HepG2 (cell line): Measurements from ENCODE around the gene ZNF865. TPM values are rescaled to one million over a fixed set of nuclear protein-coding genes. Genes with fewer than 3 reads are reported as not detected.

Experiments
- ATAC-seq: fragments of 200-7000 bp; cut with Tn5 transposase; 3 replicates; pipeline ENCODE4 v1.9.1; 2020; ENCODE audit warnings: mild to moderate bottlenecking, moderate library complexity
- BruUV-seq: library from RNA; stranded (reverse); fragments of 400-500 nt; replicated peaks from 2 replicates; lab custom pipeline; 2021; lab: Mats Ljungman, UMichigan
- CTCF ChIA-PET: fragments of 300-600 bp; formaldehyde crosslinking; extraction: SDS; loops from one replicate; lab custom pipeline; 2021; ENCODE audit warnings: low total read pairs, inconsistent platforms, low intra/inter-chr PET ratio; lab: Yijun Ruan, JAX
- POLR2A ChIA-PET: fragments of 350-600 bp; sonication (Branson Sonifier 250); formaldehyde crosslinking; loops from one replicate; lab custom pipeline; 2020; ENCODE audit warnings: antibody characterized with exemption, inconsistent platforms; lab: Yijun Ruan, JAX
- DNase-seq: peaks from one replicate; pipeline ENCODE4 v3.0.0-alpha.2; 2015; ENCODE audit warnings: low spot score
- FAIRE-seq: peaks from 3 replicates; lab custom pipeline; 2011; peaks lifted over from hg19 to GRCh38; lab: Jason Lieb, UNC
- H2AFZ ChIP-seq: one replicate; pipeline ENCODE4 v1.6.1; 2011; ENCODE audit warnings: low read length, inconsistent platforms
- H3K27ac ChIP-seq: fragments of 300-600 bp; 3 replicates; pipeline ENCODE4 v1.8.0; 2011; ENCODE audit warnings: mixed run types, mild to moderate bottlenecking, mixed read lengths, low read length, inconsistent platforms; ENCODE audit not compliant: insufficient read depth; ENCODE audit errors: extremely low read length
- H3K27me3 ChIP-seq, 2 experiments: fragments of 200-600 bp in 1 of 2; 2 replicates in 1 of 2; 3 replicates in 1 of 2; pipeline versions ENCODE4 v1.6.0 to v1.8.0; 2011; ENCODE audit warnings: low read length in 2 of 2, mild to moderate bottlenecking in 2 of 2, moderate library complexity in 2 of 2, inconsistent platforms in 1 of 2; ENCODE audit not compliant: insufficient read depth in 2 of 2, control insufficient read depth in 1 of 2
- H3K36me3 ChIP-seq, 2 experiments: fragments of 200-600 bp in 1 of 2; replicated peaks in 1 of 2; 2 replicates in 1 of 2; 3 replicates in 1 of 2; pipeline versions ENCODE4 v1.5.1 to v1.8.0; 2011; ENCODE audit warnings: low read length in 2 of 2, inconsistent platforms in 1 of 2; ENCODE audit not compliant: insufficient read depth in 2 of 2, control insufficient read depth in 1 of 2
- H3K4me1 ChIP-seq: 2 replicates; pipeline ENCODE4 v1.5.1; 2012; ENCODE audit warnings: low read length, inconsistent platforms; ENCODE audit not compliant: insufficient read depth
- H3K4me2 ChIP-seq: 2 replicates; pipeline ENCODE4 v1.6.0; 2011; ENCODE audit warnings: low read depth, low read length, inconsistent platforms
- H3K4me3 ChIP-seq, 3 experiments: fragments of 200-600 bp in 1 of 3; sonication (generic), shearing (Covaris generic) in 1 of 3; replicated peaks in 1 of 3; 2 replicates each; pipeline ENCODE4 v1.5.1; 2011 to 2016; ENCODE audit warnings: low read length in 3 of 3, inconsistent platforms in 2 of 3, low read depth in 2 of 3, mild to moderate bottlenecking in 2 of 3, control low read depth in 1 of 3, mixed read lengths in 1 of 3; ENCODE audit not compliant: insufficient read depth in 1 of 3
- H3K79me2 ChIP-seq: one replicate; pipeline ENCODE4 v1.6.1; 2011; ENCODE audit warnings: low read length, inconsistent platforms; ENCODE audit not compliant: insufficient read depth
- H3K9ac ChIP-seq: 2 replicates; pipeline ENCODE4 v1.6.0; 2011; ENCODE audit warnings: mild to moderate bottlenecking, low read depth, low read length, inconsistent platforms; ENCODE audit not compliant: insufficient read depth
- H3K9me3 ChIP-seq: 2 replicates; pipeline ENCODE4 v1.5.1; 2012; ENCODE audit warnings: mild to moderate bottlenecking, low read length
- H4K20me1 ChIP-seq: 2 replicates; pipeline ENCODE4 v1.6.0; 2011; ENCODE audit warnings: inconsistent platforms, mild to moderate bottlenecking, low read length, moderate library complexity; ENCODE audit not compliant: insufficient read depth
- CAMTA2 ChIP-seq: sonication (generic); formaldehyde crosslinking; IDR thresholded peaks from 2 replicates; pipeline ENCODE4 v1.4.0; 2020; ENCODE audit warnings: mild to moderate bottlenecking, missing genetic modification reagents, borderline replicate concordance
- CCAR2 ChIP-seq: fragments of 200-400 bp; formaldehyde crosslinking; optimal IDR thresholded peaks from 2 replicates; pipeline ENCODE3; 2018; ENCODE audit warnings: low read depth, mild to moderate bottlenecking, low read length, moderate library complexity
- EZH2 ChIP-seq: conservative IDR thresholded peaks from 2 replicates; pipeline ENCODE4 v1.6.1; 2012; ENCODE audit warnings: mild to moderate bottlenecking, low read depth, low read length, moderate library complexity
- HDAC1 ChIP-seq: sonication (generic); formaldehyde crosslinking; IDR thresholded peaks from 2 replicates; pipeline ENCODE4 v1.5.1; 2020; ENCODE audit warnings: mild to moderate bottlenecking, missing genetic modification reagents
- HOXA9 ChIP-seq: sonication (generic); formaldehyde crosslinking; IDR thresholded peaks from 2 replicates; pipeline ENCODE4 v1.8.1; 2022; ENCODE audit warnings: missing genetic modification reagents, mild to moderate bottlenecking, moderate library complexity, borderline replicate concordance
- KAT2B ChIP-seq: fragments of 150-350 bp; IDR thresholded peaks from 2 replicates; pipeline ENCODE4 v1.6.1; 2014; ENCODE audit warnings: low read depth, low read length, borderline replicate concordance
- MTF1 ChIP-seq: sonication (generic); formaldehyde crosslinking; IDR thresholded peaks from 2 replicates; pipeline ENCODE4 v1.5.0; 2020; ENCODE audit warnings: missing genetic modification reagents
- RARG ChIP-seq: sonication (generic); formaldehyde crosslinking; IDR thresholded peaks from 2 replicates; pipeline ENCODE4 v1.4.0; 2020; ENCODE audit warnings: low read depth, mild to moderate bottlenecking, missing genetic modification reagents
- RFXANK ChIP-seq: IDR thresholded peaks from 2 replicates; pipeline ENCODE4 v1.6.1; 2016
- TBP ChIP-seq: sonication (generic); formaldehyde crosslinking; IDR thresholded peaks from 2 replicates; pipeline ENCODE4 v1.5.0; 2020; ENCODE audit warnings: missing genetic modification reagents
- THAP9 ChIP-seq: sonication (generic); formaldehyde crosslinking; IDR thresholded peaks from 2 replicates; pipeline ENCODE4; 2020; ENCODE audit warnings: missing genetic modification reagents, mild to moderate bottlenecking, borderline replicate concordance
- YEATS4 ChIP-seq: sonication (generic); formaldehyde crosslinking; IDR thresholded peaks from 2 replicates; pipeline ENCODE4 v1.4.0; 2020; ENCODE audit warnings: missing genetic modification reagents, borderline replicate concordance
- ZBTB49 ChIP-seq: sonication (generic); formaldehyde crosslinking; IDR thresholded peaks from 2 replicates; pipeline ENCODE4 v1.4.0; 2020; ENCODE audit warnings: missing genetic modification reagents, borderline replicate concordance
- ZNF576 ChIP-seq: sonication (generic); formaldehyde crosslinking; IDR thresholded peaks from 2 replicates; pipeline ENCODE4 v1.4.0; 2020; ENCODE audit warnings: mild to moderate bottlenecking, missing genetic modification reagents
- ZNF639 ChIP-seq: conservative IDR thresholded peaks from 2 replicates; pipeline ENCODE4 v1.6.1; 2018; ENCODE audit warnings: missing genetic modification reagents
- ZNF644 ChIP-seq: IDR thresholded peaks from 2 replicates; pipeline ENCODE4 v1.6.1; 2016; ENCODE audit warnings: low read depth
- ZNF782 ChIP-seq: sonication (generic); formaldehyde crosslinking; IDR thresholded peaks from 2 replicates; pipeline ENCODE4 v1.4.0; 2020; ENCODE audit warnings: missing genetic modification reagents, mild to moderate bottlenecking, borderline replicate concordance
- ZNF788 ChIP-seq: sonication (generic); formaldehyde crosslinking; IDR thresholded peaks from 2 replicates; pipeline ENCODE4 v1.5.0; 2020; ENCODE audit warnings: mild to moderate bottlenecking, missing genetic modification reagents, borderline replicate concordance
- WGBS: methylation state at CpG from one replicate; pipeline ENCODE4 v1.1.6; 2017; ENCODE audit warnings: low lambda C conversion rate; 5-methylcytosine and 5-hydroxymethylcytosine counted together
- in situ Hi-C: cut with HindIII; loops from 2 replicates; pipeline ENCODE4 v1.10.0; 2017; ENCODE audit warnings: low pct_unique_long_range_greater_than_20kb; ENCODE audit not compliant: extremely low pct_ligation_motif_present
- intact Hi-C: fragments of 100-400 bp; cut with micrococcal nuclease; formaldehyde crosslinking; loops from one replicate; pipeline ENCODE4 v1.10.0; 2022; ENCODE audit not compliant: unreplicated experiment
- polyA plus RNA-seq, 8 experiments: library from polyadenylated mRNA; depleted of rRNA in 3 of 8; stranded (reverse) in 7 of 8; unstranded in 1 of 8; fragments of >200 nt; fragmentation: Illumina TruSeq in 4 of 8; extraction: Trizol in 4 of 8; gene quantifications; 2 replicates each; pipeline versions ENCODE4 v1.2.1 to v1.2.3, GENCODE V29; 2011 to 2016; ENCODE audit warnings: low read depth in 4 of 8, missing spikeins in 1 of 8, mixed read lengths in 1 of 8; ENCODE audit not compliant: insufficient read depth in 1 of 8
- total RNA-seq, 5 experiments: library from RNA; depleted of rRNA; stranded (reverse); fragments of >200 nt; fragmentation: Illumina TruSeq; extraction: Trizol; gene quantifications; 2 replicates each; pipeline ENCODE4 v1.2.3, GENCODE V29; 2016; ENCODE audit warnings: low read depth in 1 of 5

The ZNF865 gene
- total and polyA plus RNA-seq, 2 of the 13 experiments (the other 11 are each of a cell fraction or from before 2014, with no cell fraction given), result 0.93 to 1.0 TPM

GRCh38 chr19:55606817-55607216 is 1.4 kb downstream of the ZNF865 start:
- H3K9me3 ChIP-seq, result no peaks in the 10 kb centered on the region
- peaks cover 0 to 2% of the 10 kb centered on the region in 2 experiments; a peak in 1 of 5 replicates for H3K36me3 ChIP-seq
- intact Hi-C loops (loop anchor here (1.0 to 10.0 kb wide), 2 partner anchors 52 to 90 kb away; no protein-coding TSS in a partner anchor), in situ Hi-C loops (loop anchor here (5.0 kb wide), 1 partner anchor 90 kb away; no protein-coding TSS in a partner anchor)
- no peak for FAIRE-seq
- WGBS, result 81% methylated on average over 9 of the region's 9 CpGs
- peaks cover 38% of the 10 kb centered on the region for H3K4me1 ChIP-seq
- ChIA-PET POLR2A (interaction anchor here (0.8 to 2.8 kb wide), 9 partner anchors 17 to 348 kb away, joined by 3 to 23 read pairs (median 5); partner anchors contain the start of genes PPP6R1, ZNF628 and ZNF784), CTCF (interaction anchor here (3.0 kb wide), 1 partner anchor 90 kb away, joined by 25 read pairs; no protein-coding TSS in a partner anchor)
- H3K27ac ChIP-seq, result peak overlapping the region; percentile 7
- H3K79me2 ChIP-seq, result peaks cover 15% of the 10 kb centered on the region
- no peak for ATAC-seq
- H3K27me3 ChIP-seq, result no peaks in the 10 kb centered on the region; a peak in 1 of 5 replicates
- peak overlapping the region; percentile 84 for H3K9ac ChIP-seq
- H4K20me1 ChIP-seq, result no peaks in the 10 kb centered on the region
- peak overlapping the region; percentile 95 for H3K4me2 ChIP-seq
- H3K4me3 ChIP-seq, result peak overlapping the region in 2 of 3 experiments; percentile 81 to 85; a peak in 4 of 6 replicates
- no peak for DNase-seq
- TSS peak; percentile 36 for BruUV-seq
- no peak overlapping the region for H2AFZ ChIP-seq
- TF ChIP-seq MTF1 (CRISPR knock-in tag), result no peak
- TF ChIP-seq RARG (CRISPR knock-in tag), result no peak
- no peak for TF ChIP-seq CAMTA2
- TF ChIP-seq ZNF576 (CRISPR knock-in tag), result no peak
- no peak for TF ChIP-seq CCAR2
- no peak for TF ChIP-seq ZNF639 (CRISPR knock-in tag)
- TF ChIP-seq HDAC1 (CRISPR knock-in tag), result no peak
- no peak for TF ChIP-seq THAP9 (CRISPR knock-in tag)
- TF ChIP-seq YEATS4 (CRISPR knock-in tag), result no peak
- no peak for TF ChIP-seq ZNF788 (CRISPR knock-in tag)
- TF ChIP-seq EZH2, result no peak
- TF ChIP-seq ZNF644 (CRISPR knock-in tag), result no peak
- no peak for TF ChIP-seq KAT2B
- no peak for TF ChIP-seq HOXA9
- TF ChIP-seq RFXANK, result no peak
- TF ChIP-seq ZNF782 (CRISPR knock-in tag), result no peak
- TF ChIP-seq ZBTB49, result no peak
- no peak for TF ChIP-seq TBP (CRISPR knock-in tag)
